ENCODE data around the gene DNASE1L3.

DNASE1L3 gene

DNA sequence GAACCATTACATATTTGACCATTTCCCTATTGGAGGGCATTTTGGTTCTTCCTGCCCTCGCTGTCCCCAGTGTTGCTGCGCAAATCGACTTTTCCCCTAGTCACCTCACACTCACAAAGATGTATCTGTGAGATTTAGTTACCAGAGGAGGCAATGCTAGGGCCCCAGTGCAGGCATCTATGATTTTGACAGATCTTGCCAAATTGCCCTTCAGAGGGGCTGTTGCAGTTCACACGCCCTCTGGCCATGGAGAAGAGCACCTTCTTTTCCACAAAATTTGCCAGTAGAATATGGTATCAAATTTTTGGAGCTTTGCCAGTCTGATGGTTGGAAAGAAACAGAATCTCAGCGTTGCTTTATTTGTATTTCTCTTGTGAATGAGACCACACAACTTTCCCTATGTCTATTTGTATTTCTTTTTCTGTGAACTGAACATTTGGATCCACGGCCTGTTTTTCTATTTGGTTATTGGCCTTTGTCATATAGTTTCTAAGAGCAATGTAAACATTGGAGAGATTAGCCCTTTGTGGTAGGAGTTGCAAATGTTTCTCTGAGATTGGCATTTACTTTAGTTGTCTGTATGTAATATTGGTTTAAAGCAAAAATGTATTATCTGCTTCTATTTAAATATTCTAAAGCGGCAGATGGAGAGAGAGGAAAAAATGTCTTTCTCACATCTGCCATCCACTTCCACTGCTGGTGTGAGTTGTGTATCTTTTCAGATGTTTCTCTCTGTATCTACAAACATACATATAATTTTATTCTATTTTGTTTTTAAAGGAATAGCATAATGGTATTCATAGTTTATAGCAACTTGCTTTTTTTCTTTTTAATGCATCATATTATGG lies 66.1 kb downstream of the DNASE1L3 start:
- H3K4me3 ChIP-seq (replicated peaks; ENCODE audit: low read depth, low read length) = no peak overlapping the region
- no peak for DNase-seq (ENCODE audit: extremely low read depth, low read depth)
- TF ChIP-seq, protein P1, sequence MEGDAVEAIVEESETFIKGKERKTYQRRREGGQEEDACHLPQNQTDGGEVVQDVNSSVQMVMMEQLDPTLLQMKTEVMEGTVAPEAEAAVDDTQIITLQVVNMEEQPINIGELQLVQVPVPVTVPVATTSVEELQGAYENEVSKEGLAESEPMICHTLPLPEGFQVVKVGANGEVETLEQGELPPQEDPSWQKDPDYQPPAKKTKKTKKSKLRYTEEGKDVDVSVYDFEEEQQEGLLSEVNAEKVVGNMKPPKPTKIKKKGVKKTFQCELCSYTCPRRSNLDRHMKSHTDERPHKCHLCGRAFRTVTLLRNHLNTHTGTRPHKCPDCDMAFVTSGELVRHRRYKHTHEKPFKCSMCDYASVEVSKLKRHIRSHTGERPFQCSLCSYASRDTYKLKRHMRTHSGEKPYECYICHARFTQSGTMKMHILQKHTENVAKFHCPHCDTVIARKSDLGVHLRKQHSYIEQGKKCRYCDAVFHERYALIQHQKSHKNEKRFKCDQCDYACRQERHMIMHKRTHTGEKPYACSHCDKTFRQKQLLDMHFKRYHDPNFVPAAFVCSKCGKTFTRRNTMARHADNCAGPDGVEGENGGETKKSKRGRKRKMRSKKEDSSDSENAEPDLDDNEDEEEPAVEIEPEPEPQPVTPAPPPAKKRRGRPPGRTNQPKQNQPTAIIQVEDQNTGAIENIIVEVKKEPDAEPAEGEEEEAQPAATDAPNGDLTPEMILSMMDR (IDR thresholded peaks at IDR 0.05; ENCODE audit: low read depth, low read length, missing control alignments) = no peak

DNA sequence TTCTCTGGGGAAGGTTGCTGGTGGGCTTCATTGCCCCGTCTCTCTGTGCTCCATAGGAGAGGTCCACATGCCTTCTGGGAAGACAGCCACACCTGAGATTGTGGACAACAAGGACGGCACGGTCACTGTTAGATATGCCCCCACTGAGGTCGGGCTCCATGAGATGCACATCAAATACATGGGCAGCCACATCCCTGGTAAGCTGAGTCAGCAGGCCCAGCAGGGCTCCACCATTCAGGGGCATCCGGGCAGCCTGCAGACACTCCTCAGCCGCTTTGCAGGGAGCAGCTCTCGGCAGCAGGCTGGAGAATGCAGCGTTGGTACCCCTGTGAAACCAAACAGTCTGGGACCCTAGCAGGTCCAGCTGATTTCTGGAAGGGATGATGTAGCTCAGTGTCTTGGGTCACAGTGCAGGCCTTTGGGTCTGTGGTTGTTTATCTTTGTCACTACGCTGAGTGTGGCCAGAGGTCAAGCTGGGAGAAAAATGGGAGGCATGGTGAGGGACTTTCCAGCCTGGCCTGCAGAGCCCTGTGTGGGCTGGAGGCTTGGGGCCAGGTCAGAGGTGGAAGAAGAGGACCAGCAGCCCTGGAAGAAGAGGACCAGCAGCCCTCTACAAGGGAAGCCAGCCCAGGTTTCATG lies 67.2 kb downstream of the DNASE1L3 start:
- TF ChIP-seq, protein P1 (IDR thresholded peaks at IDR 0.05; ENCODE audit: low read depth, low read length, missing control alignments) = no peak
- no peak overlapping the region for H3K4me3 ChIP-seq (replicated peaks; ENCODE audit: low read depth, low read length)
- no peak for DNase-seq (ENCODE audit: extremely low read depth, low read depth)
